ENCODE results near the gene PLAAT2.
"Not testable (repeated sequence)": the region's sequence is repeated elsewhere in the genome, so short reads cannot be mapped to it uniquely, and the experiment has no call there.

The PLAAT2 gene

GRCh38 chr11:63547061-63547460, 16.1 kb downstream of the PLAAT2 start:
- no peak for DNase-seq

GRCh38 chr11:63543711-63544110, 19.5 kb downstream of the PLAAT2 start:
- DNase-seq = no peak

GRCh38 chr11:63542506-63542905, 20.7 kb downstream of the PLAAT2 start:
- DNase-seq = not testable (repeated sequence)

- DNase-seq = peak; percentile 54
Observed at GRCh38 chr11:63537293-63538101, 25.7 kb downstream of the PLAAT2 start.

- peak; percentile 20 for DNase-seq
Observed at GRCh38 chr11:63536669-63537292, 26.4 kb downstream of the PLAAT2 start, which contains the start of gene PLAAT4. TSS of gene PLAAT4 (plus strand) at chr11:63536808. CDS start at chr11:63536869, 61 bp downstream.

GRCh38 chr11:63535734-63536133, 27.4 kb downstream of the PLAAT2 start:
- no peak for DNase-seq

GRCh38 chr11:63534895-63535461, 28.2 kb downstream of the PLAAT2 start:
- no peak for DNase-seq

GRCh38 chr11:63534076-63534475, 29.1 kb downstream of the PLAAT2 start:
- no peak for DNase-seq

- no peak for DNase-seq
Observed at GRCh38 chr11:63532799-63533475, 30.2 kb downstream of the PLAAT2 start.

- no peak for DNase-seq
Observed at GRCh38 chr11:63532117-63532516, 31.1 kb downstream of the PLAAT2 start.

GRCh38 chr11:63531074-63531792, 31.9 kb downstream of the PLAAT2 start:
- DNase-seq = not testable (repeated sequence)

GRCh38 chr11:63530021-63530420, 33.2 kb downstream of the PLAAT2 start:
- DNase-seq = no peak

GRCh38 chr11:63529373-63529772, 33.8 kb downstream of the PLAAT2 start:
- not testable (repeated sequence) for DNase-seq

- DNase-seq = not testable (repeated sequence)
Observed at GRCh38 chr11:63528729-63529278, 34.4 kb downstream of the PLAAT2 start.

GRCh38 chr11:63528156-63528555, 35.0 kb downstream of the PLAAT2 start:
- not testable (repeated sequence) for DNase-seq

GRCh38 chr11:63527667-63528066, 35.5 kb downstream of the PLAAT2 start:
- no peak for DNase-seq

- no peak for DNase-seq
Observed at GRCh38 chr11:63523151-63523550, 40.0 kb downstream of the PLAAT2 start.

- DNase-seq = no peak
Observed at GRCh38 chr11:63521896-63522295, 41.3 kb downstream of the PLAAT2 start.

- DNase-seq = no peak
Observed at GRCh38 chr11:63520606-63521170, 42.5 kb downstream of the PLAAT2 start.

GRCh38 chr11:63518548-63518947, 44.6 kb downstream of the PLAAT2 start:
- no peak for DNase-seq

- DNase-seq = no peak
Observed at GRCh38 chr11:63517156-63517555, 46.0 kb downstream of the PLAAT2 start.

GRCh38 chr11:63516109-63516508, 47.1 kb downstream of the PLAAT2 start:
- DNase-seq = no peak
